ENCODE results near the gene CASQ2.

CASQ2 gene

GRCh38 chr1:115690972-115691371 is 77.5 kb downstream of the CASQ2 start:
- H3K4me1 ChIP-seq = no peaks in the 10 kb centered on the region
- no peaks in the 10 kb centered on the region for H3K9me3 ChIP-seq
- peaks cover 1% of the 10 kb centered on the region; the same call in 1 of the 2 replicates for H3K27me3 ChIP-seq
- H3K36me3 ChIP-seq = no peaks in the 10 kb centered on the region
- no peak for DNase-seq
- H3K4me3 ChIP-seq (ENCODE audit: low read depth, low read length) = no peak overlapping the region
- TF ChIP-seq, protein P1, sequence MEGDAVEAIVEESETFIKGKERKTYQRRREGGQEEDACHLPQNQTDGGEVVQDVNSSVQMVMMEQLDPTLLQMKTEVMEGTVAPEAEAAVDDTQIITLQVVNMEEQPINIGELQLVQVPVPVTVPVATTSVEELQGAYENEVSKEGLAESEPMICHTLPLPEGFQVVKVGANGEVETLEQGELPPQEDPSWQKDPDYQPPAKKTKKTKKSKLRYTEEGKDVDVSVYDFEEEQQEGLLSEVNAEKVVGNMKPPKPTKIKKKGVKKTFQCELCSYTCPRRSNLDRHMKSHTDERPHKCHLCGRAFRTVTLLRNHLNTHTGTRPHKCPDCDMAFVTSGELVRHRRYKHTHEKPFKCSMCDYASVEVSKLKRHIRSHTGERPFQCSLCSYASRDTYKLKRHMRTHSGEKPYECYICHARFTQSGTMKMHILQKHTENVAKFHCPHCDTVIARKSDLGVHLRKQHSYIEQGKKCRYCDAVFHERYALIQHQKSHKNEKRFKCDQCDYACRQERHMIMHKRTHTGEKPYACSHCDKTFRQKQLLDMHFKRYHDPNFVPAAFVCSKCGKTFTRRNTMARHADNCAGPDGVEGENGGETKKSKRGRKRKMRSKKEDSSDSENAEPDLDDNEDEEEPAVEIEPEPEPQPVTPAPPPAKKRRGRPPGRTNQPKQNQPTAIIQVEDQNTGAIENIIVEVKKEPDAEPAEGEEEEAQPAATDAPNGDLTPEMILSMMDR (IDR thresholded peaks at IDR 0.05; ENCODE audit: low read depth, low read length) = no peak

- Histone ChIP-seq H3K9me3 (no peaks in the 10 kb centered on the region), H3K4me1 (no peaks in the 10 kb centered on the region), H3K36me3 (no peaks in the 10 kb centered on the region), H3K4me3 (ENCODE audit: low read depth, low read length) (no peak overlapping the region), H3K27me3 (no peaks in the 10 kb centered on the region)
- TF ChIP-seq, protein P1 (IDR thresholded peaks at IDR 0.05; ENCODE audit: low read depth, low read length) = no peak
- no peak for DNase-seq
Measured at GRCh38 chr1:115687744-115688143, 80.8 kb downstream of the CASQ2 start.

- H3K36me3 ChIP-seq = no peaks in the 10 kb centered on the region
- H3K27me3 ChIP-seq = no peaks in the 10 kb centered on the region
- TF ChIP-seq, protein P1 (IDR thresholded peaks at IDR 0.05; ENCODE audit: low read depth, low read length) = no peak
- no peak overlapping the region for H3K4me3 ChIP-seq (ENCODE audit: low read depth, low read length)
- H3K4me1 ChIP-seq = no peaks in the 10 kb centered on the region
- DNase-seq = no peak
- H3K9me3 ChIP-seq = no peaks in the 10 kb centered on the region
Measured at GRCh38 chr1:115685029-115685705, 83.3 kb downstream of the CASQ2 start.

DNA sequence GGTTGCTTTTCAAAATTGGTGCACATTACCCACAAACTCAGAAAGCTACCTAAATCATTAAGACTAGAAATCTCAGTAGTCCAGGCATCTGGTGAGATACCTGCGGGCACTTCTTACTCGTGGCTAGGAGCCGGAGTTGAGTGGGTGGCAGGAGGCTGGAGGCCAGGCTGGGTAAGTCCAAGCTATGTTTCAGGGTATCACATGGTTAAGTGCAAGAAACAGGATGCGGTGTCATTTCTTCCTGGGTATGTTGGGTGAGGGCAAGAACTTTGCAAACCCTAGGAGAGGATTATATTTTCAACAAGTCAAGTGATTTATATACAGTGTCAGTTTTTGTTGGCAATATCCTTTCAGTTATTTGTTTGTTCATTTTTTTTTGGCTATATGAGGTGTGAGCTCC is 85.7 kb downstream of the CASQ2 start:
- Histone ChIP-seq H3K27me3 (no peaks in the 10 kb centered on the region), H3K4me1 (no peaks in the 10 kb centered on the region), H3K4me3 (ENCODE audit: low read depth, low read length) (no peak overlapping the region), H3K36me3 (no peaks in the 10 kb centered on the region), H3K9me3 (no peaks in the 10 kb centered on the region)
- TF ChIP-seq, protein P1 (IDR thresholded peaks at IDR 0.05; ENCODE audit: low read depth, low read length) = no peak
- DNase-seq = no peak

DNA sequence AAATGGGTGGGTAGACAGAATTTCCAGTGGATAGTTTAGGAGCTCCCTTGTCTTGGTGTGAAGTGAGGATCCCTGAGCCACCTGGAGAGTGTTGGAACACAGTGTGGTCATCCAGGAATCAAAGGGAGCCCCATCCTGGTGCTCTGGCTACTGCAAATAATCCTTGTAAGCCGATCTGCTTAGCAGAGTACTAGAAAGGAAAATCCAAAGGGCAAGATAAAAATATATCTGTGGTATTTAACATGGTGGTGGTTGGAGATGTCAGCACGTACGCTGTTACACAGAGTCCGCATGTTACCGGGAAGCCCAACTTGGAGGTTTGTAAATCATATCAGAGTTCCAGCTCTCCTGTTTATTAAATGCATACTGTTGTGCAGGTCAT is 87.8 kb downstream of the CASQ2 start:
- Histone ChIP-seq H3K4me1 (no peaks in the 10 kb centered on the region), H3K9me3 (no peaks in the 10 kb centered on the region), H3K27me3 (no peaks in the 10 kb centered on the region), H3K4me3 (ENCODE audit: low read depth, low read length) (no peak overlapping the region), H3K36me3 (no peaks in the 10 kb centered on the region)
- no peak for DNase-seq
- TF ChIP-seq, protein P1 (IDR thresholded peaks at IDR 0.05; ENCODE audit: low read depth, low read length) = no peak

DNA sequence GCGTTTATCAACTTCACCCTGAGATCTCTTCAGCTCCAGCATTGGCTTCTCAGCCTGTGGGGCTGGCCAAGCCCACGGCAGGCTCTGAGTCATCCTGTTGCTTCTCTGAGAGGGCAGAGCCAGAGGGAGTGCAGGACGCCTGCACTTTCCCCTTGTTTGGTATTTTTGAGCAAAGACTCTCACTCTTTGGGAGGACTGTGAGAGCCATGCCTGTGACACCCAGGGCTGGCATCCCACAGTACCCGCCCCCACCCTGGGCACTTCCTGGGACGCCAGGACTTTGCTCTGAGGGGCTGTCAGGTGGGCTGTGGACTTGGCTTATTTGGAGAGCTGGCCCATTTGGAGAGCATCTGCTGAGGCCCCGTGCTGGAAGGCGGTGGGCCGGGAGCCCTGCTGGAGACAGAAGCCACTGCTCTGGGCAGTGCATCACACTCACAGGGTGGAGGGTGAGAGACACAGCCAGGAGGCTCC is 89.3 kb downstream of the CASQ2 start:
- Histone ChIP-seq H3K4me1 (no peaks in the 10 kb centered on the region), H3K4me3 (ENCODE audit: low read depth, low read length) (no peak overlapping the region), H3K27me3 (no peaks in the 10 kb centered on the region), H3K36me3 (no peaks in the 10 kb centered on the region), H3K9me3 (no peaks in the 10 kb centered on the region)
- TF ChIP-seq, protein P1 (IDR thresholded peaks at IDR 0.05; ENCODE audit: low read depth, low read length) = no peak
- DNase-seq = no peak
